Ishikawa (cell line): Measurements from ENCODE around the gene CTTNBP2.

Source experiments
- CEBPB ChIP-seq: IDR thresholded peaks from 2 replicates; pipeline ENCODE4 v1.6.1; 2012
- CREB1 ChIP-seq: IDR thresholded peaks from 2 replicates; pipeline ENCODE4 v1.6.1; 2012; ENCODE audit warnings: low read depth
- EGR1 ChIP-seq: IDR thresholded peaks from 2 replicates; pipeline ENCODE4 v1.6.1; 2012
- EP300 ChIP-seq: IDR thresholded peaks from 2 replicates; pipeline ENCODE4 v1.6.1; 2012; ENCODE audit warnings: borderline replicate concordance
- FOXM1 ChIP-seq: IDR thresholded peaks from 2 replicates; pipeline ENCODE4 v1.6.1; 2012; ENCODE audit warnings: low read depth, borderline replicate concordance
- MAX ChIP-seq: IDR thresholded peaks from 2 replicates; pipeline ENCODE4 v1.6.1; 2012
- NFIC ChIP-seq: IDR thresholded peaks from 2 replicates; pipeline ENCODE4 v1.6.1; 2012
- RAD21 ChIP-seq: IDR thresholded peaks from 2 replicates; pipeline ENCODE4 v1.6.1; 2012; ENCODE audit warnings: low read depth
- TAF1 ChIP-seq: IDR thresholded peaks from 2 replicates; pipeline ENCODE4 v1.6.1; 2012; ENCODE audit warnings: low read depth, mild to moderate bottlenecking
- TCF12 ChIP-seq: IDR thresholded peaks from 2 replicates; pipeline ENCODE4 v1.6.1; 2012; ENCODE audit warnings: low read depth
- TEAD4 ChIP-seq: IDR thresholded peaks from 2 replicates; pipeline ENCODE4 v1.6.1; 2012
- USF1 ChIP-seq: IDR thresholded peaks from 2 replicates; pipeline ENCODE4 v1.6.1; 2012
- YY1 ChIP-seq: IDR thresholded peaks from 2 replicates; pipeline ENCODE4 v1.6.1; 2012; ENCODE audit warnings: low read depth
- ZBTB7A ChIP-seq: IDR thresholded peaks from 2 replicates; pipeline ENCODE4 v1.6.1; 2012; ENCODE audit warnings: low read depth
- TF ChIP-seq, protein P1 (sequence below): IDR thresholded peaks from 2 replicates; pipeline ENCODE4 v1.6.1; 2012; ENCODE audit warnings: low read depth, mild to moderate bottlenecking

Gene CTTNBP2

DNA sequence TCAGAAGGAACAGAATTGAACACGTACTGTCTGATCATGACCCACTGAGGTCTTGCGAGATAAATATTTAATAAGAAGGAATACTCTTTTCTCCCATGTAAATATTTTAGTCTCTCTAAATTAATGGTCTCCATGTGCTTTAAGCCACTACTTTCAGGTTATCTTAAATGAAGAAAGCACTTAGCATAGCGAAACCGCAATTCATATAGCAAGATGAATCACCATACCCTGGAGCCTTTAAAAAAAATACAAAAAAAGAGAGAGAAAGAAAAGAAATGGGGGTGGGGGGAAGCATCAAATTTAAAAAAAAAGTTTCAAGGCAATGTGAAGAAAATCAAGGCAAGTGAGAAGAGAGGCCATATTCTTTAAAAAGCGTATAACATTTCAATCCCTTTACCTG is 82.5 kb downstream of the CTTNBP2 start:
- no peak for TF ChIP-seq EP300
- no peak for TF ChIP-seq NFIC
- TF ChIP-seq FOXM1: no peak
- TF ChIP-seq RAD21: no peak
- TF ChIP-seq USF1: no peak

GRCh38 chr7:117790251-117790650 is 83.0 kb downstream of the CTTNBP2 start:
- TF ChIP-seq CREB1 (no peak), CEBPB (no peak), YY1 (no peak), FOXM1 (no peak), MAX (no peak)

DNA sequence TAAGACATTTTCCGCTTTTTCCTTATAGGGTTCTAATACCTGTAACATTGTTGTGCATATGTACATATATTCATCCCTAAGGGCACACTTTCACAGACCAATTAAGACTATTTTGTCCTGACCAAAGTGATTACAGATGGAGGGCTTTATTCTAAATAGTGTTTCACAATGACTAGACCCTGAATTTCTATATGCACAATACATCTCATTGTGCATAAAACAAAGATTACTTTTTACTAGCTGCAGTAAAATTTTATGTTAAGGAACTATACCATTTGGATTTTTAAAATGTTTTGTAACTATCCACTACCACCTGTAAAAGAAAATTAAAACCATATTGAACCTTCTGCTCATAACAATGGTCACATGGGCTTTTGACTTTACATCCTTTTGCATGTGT is 87.8 kb downstream of the CTTNBP2 start:
- TF ChIP-seq CEBPB: no peak

DNA sequence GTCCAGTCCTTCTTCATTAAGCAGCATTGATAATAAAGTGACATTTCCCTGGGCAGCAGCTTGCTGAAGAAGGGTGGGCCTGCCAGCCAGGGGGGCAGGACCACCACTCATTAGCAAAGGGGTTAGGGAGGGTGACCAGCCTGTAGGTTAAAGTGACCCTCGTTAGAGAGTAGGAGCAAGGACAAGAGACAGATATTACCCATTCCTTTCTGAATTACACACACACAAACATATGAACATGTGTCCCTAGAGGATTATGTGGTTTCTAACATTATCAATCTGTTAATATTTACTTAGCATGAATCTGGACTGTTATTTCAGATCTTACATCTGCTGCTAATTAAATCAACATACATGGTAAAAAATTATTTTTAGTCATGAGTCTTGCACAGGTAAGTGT is 88.9 kb downstream of the CTTNBP2 start:
- TF ChIP-seq, protein P1, sequence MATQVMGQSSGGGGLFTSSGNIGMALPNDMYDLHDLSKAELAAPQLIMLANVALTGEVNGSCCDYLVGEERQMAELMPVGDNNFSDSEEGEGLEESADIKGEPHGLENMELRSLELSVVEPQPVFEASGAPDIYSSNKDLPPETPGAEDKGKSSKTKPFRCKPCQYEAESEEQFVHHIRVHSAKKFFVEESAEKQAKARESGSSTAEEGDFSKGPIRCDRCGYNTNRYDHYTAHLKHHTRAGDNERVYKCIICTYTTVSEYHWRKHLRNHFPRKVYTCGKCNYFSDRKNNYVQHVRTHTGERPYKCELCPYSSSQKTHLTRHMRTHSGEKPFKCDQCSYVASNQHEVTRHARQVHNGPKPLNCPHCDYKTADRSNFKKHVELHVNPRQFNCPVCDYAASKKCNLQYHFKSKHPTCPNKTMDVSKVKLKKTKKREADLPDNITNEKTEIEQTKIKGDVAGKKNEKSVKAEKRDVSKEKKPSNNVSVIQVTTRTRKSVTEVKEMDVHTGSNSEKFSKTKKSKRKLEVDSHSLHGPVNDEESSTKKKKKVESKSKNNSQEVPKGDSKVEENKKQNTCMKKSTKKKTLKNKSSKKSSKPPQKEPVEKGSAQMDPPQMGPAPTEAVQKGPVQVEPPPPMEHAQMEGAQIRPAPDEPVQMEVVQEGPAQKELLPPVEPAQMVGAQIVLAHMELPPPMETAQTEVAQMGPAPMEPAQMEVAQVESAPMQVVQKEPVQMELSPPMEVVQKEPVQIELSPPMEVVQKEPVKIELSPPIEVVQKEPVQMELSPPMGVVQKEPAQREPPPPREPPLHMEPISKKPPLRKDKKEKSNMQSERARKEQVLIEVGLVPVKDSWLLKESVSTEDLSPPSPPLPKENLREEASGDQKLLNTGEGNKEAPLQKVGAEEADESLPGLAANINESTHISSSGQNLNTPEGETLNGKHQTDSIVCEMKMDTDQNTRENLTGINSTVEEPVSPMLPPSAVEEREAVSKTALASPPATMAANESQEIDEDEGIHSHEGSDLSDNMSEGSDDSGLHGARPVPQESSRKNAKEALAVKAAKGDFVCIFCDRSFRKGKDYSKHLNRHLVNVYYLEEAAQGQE: no peak
- no peak for TF ChIP-seq ZBTB7A
- no peak for TF ChIP-seq NFIC
- no peak for TF ChIP-seq EP300
- no peak for TF ChIP-seq RAD21
- TF ChIP-seq EGR1: no peak
- TF ChIP-seq FOXM1: no peak
- no peak for TF ChIP-seq MAX
- TF ChIP-seq TEAD4: no peak
- TF ChIP-seq TAF1: no peak

DNA sequence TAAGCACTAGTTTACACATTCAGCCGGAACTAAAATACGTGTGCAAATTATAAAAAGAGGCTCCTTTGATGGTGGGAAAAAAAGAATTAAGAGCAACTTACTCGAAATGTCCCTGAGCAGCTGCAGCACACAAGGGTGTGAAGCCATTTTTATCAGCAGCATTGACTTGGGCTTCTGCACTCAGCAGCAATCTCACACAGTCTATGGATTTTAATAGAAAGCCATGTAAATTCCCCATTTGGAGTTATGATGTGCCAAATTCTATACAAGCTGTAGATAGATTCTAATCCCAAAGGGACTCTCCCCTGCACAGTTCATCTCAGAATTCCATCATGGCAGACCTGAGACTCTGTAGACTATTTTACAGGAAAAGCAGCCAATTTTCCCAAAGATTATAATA is 90.5 kb downstream of the CTTNBP2 start:
- TF ChIP-seq FOXM1 (no peak), TEAD4 (no peak), CEBPB (no peak)

GRCh38 chr7:117781707-117782106 is 91.5 kb downstream of the CTTNBP2 start:
- TF ChIP-seq RAD21 (no peak), NFIC (no peak), EGR1 (no peak), YY1 (no peak), TCF12 (no peak)

GRCh38 chr7:117780832-117781231 is 92.4 kb downstream of the CTTNBP2 start:
- TF ChIP-seq TCF12 (no peak), YY1 (no peak)

DNA sequence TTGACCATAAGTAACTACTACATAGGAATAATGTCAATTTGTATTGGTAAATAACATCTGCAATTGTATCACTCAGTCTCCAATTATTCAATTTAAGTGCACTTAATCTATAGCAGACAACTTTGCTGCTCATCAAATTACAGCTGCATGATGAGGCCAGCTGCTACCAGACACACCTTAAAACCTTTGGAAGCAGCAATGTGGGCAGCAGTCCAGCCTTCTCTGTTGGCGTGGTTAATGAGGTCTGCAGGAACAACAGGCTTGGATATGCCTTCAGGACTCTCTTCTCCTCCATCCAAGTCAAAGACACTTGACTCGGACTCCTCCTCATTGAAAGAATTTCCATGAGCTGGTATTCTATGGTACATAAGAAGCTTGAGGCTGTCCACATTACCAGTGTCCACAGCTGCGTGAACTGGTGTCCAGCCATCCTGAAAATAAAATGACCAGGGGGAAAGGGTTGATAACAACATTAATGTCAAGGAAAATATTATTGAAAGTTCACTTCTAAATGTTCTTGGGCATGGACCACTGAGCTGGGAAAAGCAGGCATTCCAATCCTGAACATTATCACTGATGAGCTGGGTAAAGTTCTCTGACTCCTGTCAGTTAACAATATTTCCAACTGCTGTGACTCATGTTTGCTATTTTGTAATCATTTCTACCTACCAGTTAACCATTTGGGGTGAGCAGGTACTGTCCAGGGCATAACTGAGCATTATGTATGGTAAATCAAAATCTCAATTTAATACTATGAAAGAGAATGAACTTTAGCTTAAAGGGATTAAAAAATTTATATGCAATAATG is 95.7 kb downstream of the CTTNBP2 start:
- TF ChIP-seq RAD21 (no peak), NFIC (no peak), TAF1 (no peak), TCF12 (no peak), CEBPB (no peak), CREB1 (no peak), USF1 (no peak), FOXM1 (no peak), ZBTB7A (no peak), TEAD4 (no peak), EP300 (no peak)
- TF ChIP-seq, protein P1: no peak
